ENCODE measurements around the gene CMTM6. TPM values are rescaled to one million over a fixed set of nuclear protein-coding genes. Genes with fewer than 3 reads are reported as not detected.

The CMTM6 gene
- polyA plus RNA-seq, 2 of the 4 experiments (the other 2 are of a cell fraction), result 49.5 to 65.6 TPM

DNA sequence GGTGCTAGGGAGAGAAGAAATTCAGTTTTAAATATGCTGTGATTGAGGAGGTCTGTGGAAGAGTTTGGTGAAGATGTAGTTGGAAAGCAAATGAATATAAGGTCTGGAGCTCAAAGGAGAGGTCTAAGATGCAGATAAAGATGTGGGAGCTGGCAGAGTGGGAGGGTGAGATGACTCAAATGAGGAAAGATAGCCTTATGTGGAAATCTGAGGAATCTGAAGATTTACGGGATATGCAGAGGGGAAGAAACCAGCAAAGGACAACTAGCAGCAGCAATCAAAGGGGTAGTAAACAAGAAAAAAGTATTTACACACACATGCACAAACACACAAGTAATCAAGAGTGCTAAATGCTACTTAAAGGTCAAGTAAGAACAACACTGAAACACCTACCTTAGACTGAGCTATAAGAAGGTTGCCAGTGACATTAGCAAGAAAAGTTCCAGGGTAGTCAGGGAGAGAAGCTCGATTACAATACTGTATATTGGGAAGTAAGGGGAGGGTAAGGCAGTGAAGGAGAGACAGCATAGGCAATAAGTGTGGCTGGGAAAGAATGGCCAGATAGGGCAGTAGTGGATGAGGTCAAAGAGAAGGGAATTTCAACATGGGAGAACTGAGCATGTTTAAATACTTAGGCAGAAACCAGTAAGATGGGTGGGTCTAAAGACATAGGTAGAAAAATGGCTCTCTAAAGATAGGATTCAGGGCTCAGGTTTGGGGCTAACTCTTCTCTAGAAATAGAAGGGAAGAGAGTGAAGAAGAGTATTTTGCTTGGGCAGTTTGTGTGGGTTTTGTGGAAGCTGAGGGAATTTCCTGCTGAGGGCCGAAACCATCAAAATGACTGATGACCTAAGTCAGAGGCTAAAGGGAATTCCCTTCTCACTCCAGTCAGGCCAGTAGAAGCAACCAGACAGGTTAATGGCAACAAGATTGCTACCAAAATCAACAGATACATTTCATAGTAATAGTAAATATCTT is 8.9 kb downstream of the CMTM6 start:
- peak in 1 of 2 experiments; percentile 48; a peak in 3 of 6 replicates for ATAC-seq

DNA sequence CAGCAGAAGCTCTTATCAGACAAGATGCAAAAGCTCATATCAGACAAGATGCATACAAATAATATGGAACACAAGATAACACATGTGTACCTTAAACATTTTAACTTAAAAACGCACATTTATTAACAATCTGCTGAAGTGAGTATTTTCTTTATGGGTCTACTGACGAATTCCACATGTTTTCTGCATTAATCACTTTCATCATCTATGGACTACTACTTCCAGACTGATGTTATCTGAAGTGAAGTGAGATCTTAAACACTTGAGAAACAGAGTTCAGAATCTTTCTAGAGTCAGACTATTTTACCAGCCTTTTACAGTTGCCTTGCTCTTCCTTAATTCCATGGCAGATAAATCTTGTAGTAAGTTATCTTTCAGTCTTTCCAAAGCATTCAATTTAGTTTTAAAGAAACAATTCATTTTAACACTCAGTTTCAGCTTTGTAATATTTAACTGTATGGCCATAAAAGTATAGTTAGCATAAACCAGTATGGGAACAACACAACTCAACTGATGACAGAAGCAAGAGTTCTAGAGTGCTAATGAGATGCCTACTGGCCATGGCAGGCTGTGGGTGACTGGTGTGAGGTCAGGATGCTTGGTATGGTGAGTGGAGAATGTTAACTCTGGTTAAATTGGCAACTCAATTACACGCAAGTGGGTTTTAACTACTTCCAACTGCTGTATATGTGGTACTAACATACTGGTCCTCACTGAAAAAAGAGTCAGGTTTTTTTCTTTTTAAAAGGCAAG is 9.8 kb downstream of the CMTM6 start:
- DNase-seq (ENCODE audit: low read depth in 1 of 2, low spot score in 1 of 2), result no peak
- 56% methylated on average over 3 of the region's 3 CpGs for WGBS (ENCODE audit: missing lambda C conversion rate)
- peak in 1 of 2 experiments; percentile 43; a peak in 1 of 6 replicates for ATAC-seq
- POLR2A ChIA-PET, result no interaction called here
- Histone ChIP-seq H3K4me1 (peaks cover 21% of the 10 kb centered on the region), H3K4me3 (no peak overlapping the region), H3K27ac (no peak overlapping the region), H3K9me3 (no peaks in the 10 kb centered on the region), H3K4me2 (no peak overlapping the region)
- FAIRE-seq, result no peak
- TF ChIP-seq CBX2 (IDR thresholded peaks at IDR 0.05; ENCODE audit: borderline replicate concordance, low read depth) (no peak), HEYL (CRISPR knock-in tag; IDR thresholded peaks at IDR 0.05) (no peak), MAZ (IDR thresholded peaks at IDR 0.05; ENCODE audit: borderline replicate concordance, low read depth, low read length) (no peak), ZC3H11A (IDR thresholded peaks at IDR 0.05) (no peak), EHF (CRISPR knock-in tag; IDR thresholded peaks at IDR 0.05) (no peak), RFX5 (IDR thresholded peaks at IDR 0.05) (no peak), HDAC2 (IDR thresholded peaks at IDR 0.05) (no peak), CBX8 (IDR thresholded peaks at IDR 0.05) (no peak), POLR2A (IDR thresholded peaks at IDR 0.05; ENCODE audit: low read length) (no peak), HOXB5 (CRISPR knock-in tag; IDR thresholded peaks at IDR 0.05) (no peak), POLR2AphosphoS2 (conservative IDR thresholded peaks at IDR 0.05; ENCODE audit: low read length) (no peak), HOXA7 (CRISPR knock-in tag; IDR thresholded peaks at IDR 0.05) (no peak), RAD21 (conservative IDR thresholded peaks at IDR 0.05 in 1 of 2, IDR thresholded peaks at IDR 0.05 in 1 of 2) (no peak), ZNF302 (CRISPR knock-in tag; IDR thresholded peaks at IDR 0.05) (no peak)
- TF ChIP-seq, protein P1, sequence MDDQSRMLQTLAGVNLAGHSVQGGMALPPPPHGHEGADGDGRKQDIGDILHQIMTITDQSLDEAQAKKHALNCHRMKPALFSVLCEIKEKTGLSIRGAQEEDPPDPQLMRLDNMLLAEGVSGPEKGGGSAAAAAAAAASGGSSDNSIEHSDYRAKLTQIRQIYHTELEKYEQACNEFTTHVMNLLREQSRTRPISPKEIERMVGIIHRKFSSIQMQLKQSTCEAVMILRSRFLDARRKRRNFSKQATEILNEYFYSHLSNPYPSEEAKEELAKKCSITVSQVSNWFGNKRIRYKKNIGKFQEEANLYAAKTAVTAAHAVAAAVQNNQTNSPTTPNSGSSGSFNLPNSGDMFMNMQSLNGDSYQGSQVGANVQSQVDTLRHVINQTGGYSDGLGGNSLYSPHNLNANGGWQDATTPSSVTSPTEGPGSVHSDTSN (IDR thresholded peaks at IDR 0.05), result no peak
- TF ChIP-seq, protein P2, sequence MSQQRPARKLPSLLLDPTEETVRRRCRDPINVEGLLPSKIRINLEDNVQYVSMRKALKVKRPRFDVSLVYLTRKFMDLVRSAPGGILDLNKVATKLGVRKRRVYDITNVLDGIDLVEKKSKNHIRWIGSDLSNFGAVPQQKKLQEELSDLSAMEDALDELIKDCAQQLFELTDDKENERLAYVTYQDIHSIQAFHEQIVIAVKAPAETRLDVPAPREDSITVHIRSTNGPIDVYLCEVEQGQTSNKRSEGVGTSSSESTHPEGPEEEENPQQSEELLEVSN (IDR thresholded peaks at IDR 0.05; ENCODE audit: borderline replicate concordance, low read depth), result no peak
- CTCF ChIA-PET, result interaction anchor here (0.5 to 1.9 kb wide), 6 partner anchors 10 to 131 kb away, joined by 3 to 8 read pairs (median 4); no protein-coding TSS in a partner anchor

More for the DNA sequence above, 8.9 kb downstream of the CMTM6 start:
- Histone ChIP-seq H3K4me2 (no peak overlapping the region), H3K4me1 (peaks cover 21% of the 10 kb centered on the region), H3K9me3 (no peaks in the 10 kb centered on the region), H3K27ac (no peak overlapping the region), H3K4me3 (no peak overlapping the region)
- FAIRE-seq (no peak), DNase-seq (ENCODE audit: low read depth in 1 of 2, low spot score in 1 of 2) (no peak)
- 88% methylated on average over 3 of the region's 3 CpGs for WGBS (ENCODE audit: missing lambda C conversion rate)
- TF ChIP-seq JUN (IDR thresholded peaks at IDR 0.05), result no peak
- TF ChIP-seq ESRRA (IDR thresholded peaks at IDR 0.05; ENCODE audit: borderline replicate concordance, low read length), result no peak
- TF ChIP-seq FOXS1 (CRISPR knock-in tag; IDR thresholded peaks at IDR 0.05), result no peak
- TF ChIP-seq, protein P3, sequence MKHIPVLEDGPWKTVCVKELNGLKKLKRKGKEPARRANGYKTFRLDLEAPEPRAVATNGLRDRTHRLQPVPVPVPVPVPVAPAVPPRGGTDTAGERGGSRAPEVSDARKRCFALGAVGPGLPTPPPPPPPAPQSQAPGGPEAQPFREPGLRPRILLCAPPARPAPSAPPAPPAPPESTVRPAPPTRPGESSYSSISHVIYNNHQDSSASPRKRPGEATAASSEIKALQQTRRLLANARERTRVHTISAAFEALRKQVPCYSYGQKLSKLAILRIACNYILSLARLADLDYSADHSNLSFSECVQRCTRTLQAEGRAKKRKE (CRISPR knock-in tag; IDR thresholded peaks at IDR 0.05; ENCODE audit: low read depth), result no peak
- no peak for TF ChIP-seq MYC (IDR thresholded peaks at IDR 0.05; ENCODE audit: borderline replicate concordance, low read length)
- TF ChIP-seq GATA3 (IDR thresholded peaks at IDR 0.05; ENCODE audit: borderline replicate concordance), result no peak
- no peak for TF ChIP-seq HEYL (CRISPR knock-in tag; IDR thresholded peaks at IDR 0.05)
- no peak for TF ChIP-seq RAD21 (conservative IDR thresholded peaks at IDR 0.05 in 1 of 2, IDR thresholded peaks at IDR 0.05 in 1 of 2)
- no peak for TF ChIP-seq HOXB13 (CRISPR knock-in tag; IDR thresholded peaks at IDR 0.05; ENCODE audit: low read depth)
- TF ChIP-seq ZSCAN20 (CRISPR knock-in tag; IDR thresholded peaks at IDR 0.05), result no peak
- TF ChIP-seq ZFP36 (IDR thresholded peaks at IDR 0.05; ENCODE audit: borderline replicate concordance, partially characterized antibody), result no peak
- ChIA-PET CTCF (interaction anchor here (0.5 to 1.5 kb wide), 4 partner anchors 11 to 755 kb away, joined by 3 to 4 read pairs (median 3); no protein-coding TSS in a partner anchor), POLR2A (no interaction called here)
